Skeletal muscle tissue (tissue), 4 donors: ENCODE data around the gene PIAS4. TPM values are rescaled to one million over a fixed set of nuclear protein-coding genes. Genes with fewer than 3 reads are reported as not detected.

ENCODE experiments used
- H3K27ac ChIP-seq: one replicate; pipeline ENCODE4 v1.7.0; 2013; ENCODE audit warnings: mild to moderate bottlenecking, low read depth, low read length, inconsistent platforms
- H3K27me3 ChIP-seq, 3 donors: one replicate each; pipeline ENCODE4 v1.7.0; 2013; ENCODE audit warnings: low read length in 3 of 3; ENCODE audit not compliant: control insufficient read depth in 3 of 3, insufficient read depth in 3 of 3
- H3K36me3 ChIP-seq, 3 donors: one replicate each; pipeline ENCODE4 v1.7.0; 2013; ENCODE audit warnings: low read length in 3 of 3; ENCODE audit not compliant: control insufficient read depth in 3 of 3, insufficient read depth in 3 of 3
- H3K4me1 ChIP-seq, 3 donors: one replicate each; pipeline ENCODE4 v1.7.0; 2013; ENCODE audit warnings: low read length in 3 of 3, mild to moderate bottlenecking in 3 of 3; ENCODE audit not compliant: control insufficient read depth in 3 of 3, insufficient read depth in 3 of 3
- H3K4me3 ChIP-seq, 3 donors: one replicate each; pipeline ENCODE4 v1.7.0; 2013; ENCODE audit warnings: low read length in 3 of 3
- H3K9ac ChIP-seq, 3 donors: one replicate each; pipeline ENCODE4 v1.7.0; 2013; ENCODE audit warnings: low read length in 3 of 3, mild to moderate bottlenecking in 3 of 3, moderate library complexity in 2 of 3, low read depth in 1 of 3
- H3K9me3 ChIP-seq, 3 donors: one replicate each; pipeline ENCODE4 v1.7.0; 2013; ENCODE audit warnings: low read length in 3 of 3; ENCODE audit not compliant: control insufficient read depth in 3 of 3
- total RNA-seq: library from RNA; depleted of rRNA; stranded (reverse); fragments of >200 nt; gene quantifications from one replicate; pipeline ENCODE4 v1.2.3, GENCODE V29; 2014
- donor health status: Osteomylitis.

The PIAS4 gene
- total RNA-seq, 1 donor from 2014 or later = 19.3 TPM

GRCh38 chr19:3968556-3969434 is 38.7 kb upstream of the PIAS4 start:
- H3K4me3 ChIP-seq = peak overlapping the region; percentile 78 to 90 (median 88)
- H3K4me1 ChIP-seq = peaks cover 44 to 60% (median 49%) of the 10 kb centered on the region in 3 donors
- peaks cover 15 to 33% (median 24%) of the 10 kb centered on the region in 3 donors for H3K36me3 ChIP-seq
- no peaks in the 10 kb centered on the region for H3K27me3 ChIP-seq
- H3K9ac ChIP-seq = peak overlapping the region; percentile 25 to 98 (median 96)
- peak overlapping the region; percentile 98 for H3K27ac ChIP-seq
- no peaks in the 10 kb centered on the region for H3K9me3 ChIP-seq

- H3K27ac ChIP-seq = peak overlapping the region; percentile 98
- H3K27me3 ChIP-seq = no peaks in the 10 kb centered on the region
- H3K36me3 ChIP-seq = peaks cover 10 to 28% (median 20%) of the 10 kb centered on the region in 3 donors
- peak overlapping the region; percentile 78 to 90 (median 88) for H3K4me3 ChIP-seq
- H3K9ac ChIP-seq = peak overlapping the region; percentile 89 to 98 (median 96)
- H3K9me3 ChIP-seq = no peaks in the 10 kb centered on the region
- peaks cover 44 to 56% (median 49%) of the 10 kb centered on the region in 3 donors for H3K4me1 ChIP-seq
These were observed 37.9 kb upstream of the PIAS4 start for GRCh38 chr19:3969435-3970312.

GRCh38 chr19:3970313-3970807 is 37.2 kb upstream of the PIAS4 start:
- peaks cover 14 to 26% (median 25%) of the 10 kb centered on the region in 3 donors for H3K36me3 ChIP-seq
- no peaks in the 10 kb centered on the region for H3K9me3 ChIP-seq
- H3K27me3 ChIP-seq = no peaks in the 10 kb centered on the region
- peak overlapping the region; percentile 98 for H3K27ac ChIP-seq
- H3K4me1 ChIP-seq = peaks cover 44 to 53% (median 51%) of the 10 kb centered on the region in 3 donors
- H3K9ac ChIP-seq = peak overlapping the region; percentile 89 to 98 (median 96)
- peak overlapping the region; percentile 78 to 90 (median 88) for H3K4me3 ChIP-seq

- no peaks in the 10 kb centered on the region for H3K27me3 ChIP-seq
- H3K27ac ChIP-seq = peak within 1 kb of the TSS; percentile 98
- peaks cover 43 to 53% (median 47%) of the 10 kb centered on the region in 3 donors for H3K4me1 ChIP-seq
- no peaks in the 10 kb centered on the region for H3K9me3 ChIP-seq
- peak within 1 kb of the TSS; percentile 78 to 90 (median 88) for H3K4me3 ChIP-seq
- peak within 1 kb of the TSS; percentile 89 to 98 (median 96) for H3K9ac ChIP-seq
- peaks cover 15 to 27% (median 26%) of the 10 kb centered on the region in 3 donors for H3K36me3 ChIP-seq
These were observed 36.5 kb upstream of the PIAS4 start, which contains the start of gene DAPK3 for GRCh38 chr19:3970808-3971598. TSS of gene DAPK3 (minus strand) at chr19:3971099. CDS start at chr19:3969735, 1,364 bp downstream.

- Histone ChIP-seq H3K4me3 (no peak overlapping the region), H3K36me3 (peaks cover 45 to 49% (median 46%) of the 10 kb centered on the region in 3 donors), H3K27ac (no peak overlapping the region), H3K9ac (no peak overlapping the region), H3K27me3 (no peaks in the 10 kb centered on the region), H3K9me3 (no peaks in the 10 kb centered on the region), H3K4me1 (peaks cover 6 to 20% (median 7%) of the 10 kb centered on the region in 3 donors)
These were observed 32.4 kb upstream of the PIAS4 start for GRCh38 chr19:3975144-3975543.

- Histone ChIP-seq H3K36me3 (peaks cover 49 to 54% (median 51%) of the 10 kb centered on the region in 3 donors), H3K27me3 (no peaks in the 10 kb centered on the region), H3K4me3 (no peak overlapping the region), H3K9ac (peak overlapping the region in 1 of 3 donors; percentile 45), H3K9me3 (no peaks in the 10 kb centered on the region), H3K27ac (no peak overlapping the region), H3K4me1 (peaks cover 4 to 21% (median 4%) of the 10 kb centered on the region in 3 donors)
These were observed 31.9 kb upstream of the PIAS4 start for GRCh38 chr19:3975637-3976087.

- H3K4me1 ChIP-seq = peaks cover 0 to 18% (median 9%) of the 10 kb centered on the region in 3 donors
- H3K27me3 ChIP-seq = no peaks in the 10 kb centered on the region
- no peak overlapping the region for H3K4me3 ChIP-seq
- H3K36me3 ChIP-seq = peaks cover 58 to 64% (median 61%) of the 10 kb centered on the region in 3 donors
- H3K27ac ChIP-seq = no peak overlapping the region
- peak overlapping the region in 1 of 3 donors; percentile 50 for H3K9ac ChIP-seq
- no peaks in the 10 kb centered on the region for H3K9me3 ChIP-seq
These were observed 30.9 kb upstream of the PIAS4 start for GRCh38 chr19:3976495-3977241.

GRCh38 chr19:3977242-3978143 is 30.0 kb upstream of the PIAS4 start:
- Histone ChIP-seq H3K36me3 (peaks cover 67 to 72% (median 70%) of the 10 kb centered on the region in 3 donors), H3K27ac (no peak overlapping the region), H3K27me3 (no peaks in the 10 kb centered on the region), H3K4me3 (no peak overlapping the region), H3K9ac (peak overlapping the region in 1 of 3 donors; percentile 50), H3K9me3 (no peaks in the 10 kb centered on the region), H3K4me1 (peaks cover 0 to 26% (median 17%) of the 10 kb centered on the region in 3 donors)
